HepG2 (cell line): ENCODE data around the gene BRPF1. TPM values are rescaled to one million over a fixed set of nuclear protein-coding genes. Genes with fewer than 3 reads are reported as not detected.

Source experiments
- GRHL1 ChIP-seq: sonication (generic); formaldehyde crosslinking; conservative IDR thresholded peaks from 2 replicates; pipeline ENCODE4 v1.8.0; 2022; ENCODE audit warnings: missing genetic modification reagents
- HDAC1 ChIP-seq: sonication (generic); formaldehyde crosslinking; IDR thresholded peaks from 2 replicates; pipeline ENCODE4 v1.5.1; 2020; ENCODE audit warnings: mild to moderate bottlenecking, missing genetic modification reagents
- MEF2D ChIP-seq: sonication (generic); formaldehyde crosslinking; IDR thresholded peaks from 2 replicates; pipeline ENCODE4 v1.5.1; 2020; ENCODE audit warnings: mild to moderate bottlenecking, missing genetic modification reagents
- MLXIP ChIP-seq: sonication (generic); formaldehyde crosslinking; IDR thresholded peaks from 2 replicates; pipeline ENCODE4 v1.9.0; 2021; ENCODE audit warnings: missing genetic modification reagents, borderline replicate concordance
- MNT ChIP-seq: fragments of 450-650 bp; IDR thresholded peaks from 2 replicates; pipeline ENCODE4 v1.6.1; 2016
- PRDM10 ChIP-seq: sonication (generic); formaldehyde crosslinking; IDR thresholded peaks from 2 replicates; pipeline ENCODE4 v1.4.0; 2020; ENCODE audit warnings: low read depth, missing genetic modification reagents
- SRSF4 ChIP-seq: fragments of 200-400 bp; formaldehyde crosslinking; IDR thresholded peaks from one replicate; pipeline ENCODE4 v1.6.1; 2018; ENCODE audit warnings: mild to moderate bottlenecking, low read depth, low read length, moderate library complexity; ENCODE audit not compliant: poor library complexity, severe bottlenecking
- ZNF225 ChIP-seq: sonication (generic); formaldehyde crosslinking; IDR thresholded peaks from 2 replicates; pipeline ENCODE4 v1.4.0; 2020; ENCODE audit warnings: mild to moderate bottlenecking, missing genetic modification reagents
- ZNF281 ChIP-seq: sonication (generic); formaldehyde crosslinking; IDR thresholded peaks from 2 replicates; pipeline ENCODE4 v1.4.0; 2020; ENCODE audit warnings: missing genetic modification reagents, borderline replicate concordance
- ZNF33B ChIP-seq: sonication (generic); formaldehyde crosslinking; IDR thresholded peaks from 2 replicates; pipeline ENCODE4 v1.5.1; 2020; ENCODE audit warnings: mild to moderate bottlenecking, missing genetic modification reagents
- ZNF34 ChIP-seq: sonication (generic); formaldehyde crosslinking; IDR thresholded peaks from 2 replicates; pipeline ENCODE4 v1.4.0; 2020; ENCODE audit warnings: mild to moderate bottlenecking, missing genetic modification reagents, borderline replicate concordance
- ZNF350 ChIP-seq: sonication (generic); formaldehyde crosslinking; IDR thresholded peaks from 2 replicates; pipeline ENCODE4 v1.4.0; 2020; ENCODE audit warnings: mild to moderate bottlenecking, low read depth, missing genetic modification reagents, borderline replicate concordance
- ZNF670 ChIP-seq: sonication (generic); formaldehyde crosslinking; IDR thresholded peaks from 2 replicates; pipeline ENCODE4 v1.8.0; 2022; ENCODE audit warnings: mild to moderate bottlenecking, missing genetic modification reagents, borderline replicate concordance
- ZNF761 ChIP-seq: sonication (generic); formaldehyde crosslinking; conservative IDR thresholded peaks from 2 replicates; pipeline ENCODE4 v1.4.0; 2020; ENCODE audit warnings: mild to moderate bottlenecking, missing genetic modification reagents
- polyA plus RNA-seq, 8 experiments: library from polyadenylated mRNA; depleted of rRNA in 3 of 8; stranded (reverse) in 7 of 8; unstranded in 1 of 8; fragments of >200 nt; fragmentation: Illumina TruSeq in 4 of 8; extraction: Trizol in 4 of 8; gene quantifications; 2 replicates each; pipeline versions ENCODE4 v1.2.1 to v1.2.3, GENCODE V29; 2011 to 2016; ENCODE audit warnings: low read depth in 4 of 8, missing spikeins in 1 of 8, mixed read lengths in 1 of 8; ENCODE audit not compliant: insufficient read depth in 1 of 8
- total RNA-seq, 5 experiments: library from RNA; depleted of rRNA; stranded (reverse); fragments of >200 nt; fragmentation: Illumina TruSeq; extraction: Trizol; gene quantifications; 2 replicates each; pipeline ENCODE4 v1.2.3, GENCODE V29; 2016; ENCODE audit warnings: low read depth in 1 of 5

Gene BRPF1
- total and polyA plus RNA-seq, 2 of the 13 experiments (the other 11 are each of a cell fraction or from before 2014, with no cell fraction given), result 7.3 to 10.0 TPM

- no peak for TF ChIP-seq ZNF225 (CRISPR knock-in tag)
- TF ChIP-seq HDAC1, result peak; percentile 58
- TF ChIP-seq GRHL1 (CRISPR knock-in tag), result no peak
- no peak for TF ChIP-seq ZNF761 (CRISPR knock-in tag)
- no peak for TF ChIP-seq ZNF33B
- no peak for TF ChIP-seq SRSF4
- no peak for TF ChIP-seq MLXIP (CRISPR knock-in tag)
- TF ChIP-seq ZNF670 (CRISPR knock-in tag), result 0 out of 2 replicates have a peak, but pooled peaks have one; percentile 13
- TF ChIP-seq PRDM10 (CRISPR knock-in tag), result peak; percentile 99
- TF ChIP-seq ZNF281 (CRISPR knock-in tag), result peak; percentile 61; the same call in 1 of the 2 replicates
- TF ChIP-seq ZNF34 (CRISPR knock-in tag), result no peak
- peak; percentile 38; the same call in 1 of the 2 replicates for TF ChIP-seq MEF2D
- TF ChIP-seq ZNF350, result peak; percentile 36; the same call in 1 of the 2 replicates
- TF ChIP-seq MNT, result no peak
These were observed 61.0 kb downstream of the BRPF1 start, which contains the start of the genes ARPC4 and TADA3 (continued) for GRCh38 chr3:9792405-9793160.
